GM23338 (cell line): ENCODE data around the gene TRIM63. TPM values are rescaled to one million over a fixed set of nuclear protein-coding genes. Genes with fewer than 3 reads are reported as not detected.

Experiments used
- ATAC-seq: fragments of 200-7000 bp; cut with Tn5 transposase; 3 replicates; pipeline ENCODE4 v1.9.1; 2020
- DNase-seq: peaks from one replicate; pipeline ENCODE4 v3.0.0-alpha.2; 2015; ENCODE audit warnings: low spot score
- H2AFZ ChIP-seq: fragments of 200-600 bp; sonication (generic); 2 replicates; pipeline ENCODE4 v1.8.0; 2016; ENCODE audit warnings: antibody characterized with exemption, mild to moderate bottlenecking, moderate library complexity
- H3F3A ChIP-seq: fragments of 200-600 bp; sonication (generic); replicated peaks from 2 replicates; pipeline ENCODE4 v1.8.0; 2017; ENCODE audit warnings: antibody characterized with exemption, mixed run types, low read depth
- H3K27ac ChIP-seq: fragments of 200-600 bp; sonication (generic); 2 replicates; pipeline ENCODE4 v1.6.1; 2016; ENCODE audit warnings: low read depth
- H3K27me3 ChIP-seq: fragments of 200-600 bp; sonication (generic); 2 replicates; pipeline ENCODE4 v1.8.0; 2016; ENCODE audit warnings: mild to moderate bottlenecking, mixed run types, moderate library complexity; ENCODE audit not compliant: insufficient read depth
- H3K36me3 ChIP-seq: fragments of 200-600 bp; sonication (generic); 2 replicates; pipeline ENCODE4 v1.8.0; 2016; ENCODE audit warnings: mild to moderate bottlenecking; ENCODE audit not compliant: insufficient read depth
- H3K4me1 ChIP-seq: fragments of 200-600 bp; sonication (generic); 2 replicates; pipeline ENCODE4 v1.8.0; 2016; ENCODE audit warnings: mild to moderate bottlenecking, moderate library complexity; ENCODE audit not compliant: insufficient read depth
- H3K4me2 ChIP-seq: fragments of 200-600 bp; sonication (generic); 2 replicates; pipeline ENCODE4 v1.7.1; 2017; ENCODE audit warnings: mixed run types
- H3K4me3 ChIP-seq: fragments of 200-600 bp; sonication (generic); 2 replicates; pipeline ENCODE4 v1.6.1; 2016; ENCODE audit warnings: mixed run types
- H3K79me2 ChIP-seq: fragments of 200-600 bp; sonication (generic); replicated peaks from 2 replicates; pipeline ENCODE4 v1.8.0; 2017; ENCODE audit warnings: mild to moderate bottlenecking; ENCODE audit not compliant: insufficient read depth
- H3K9me2 ChIP-seq: fragments of 200-600 bp; sonication (generic); 2 replicates; pipeline ENCODE4 v1.8.0; 2017; ENCODE audit not compliant: insufficient read depth
- H4K20me1 ChIP-seq: fragments of 200-600 bp; sonication (generic); replicated peaks from 2 replicates; pipeline ENCODE4 v1.8.0; 2017; ENCODE audit warnings: mild to moderate bottlenecking; ENCODE audit not compliant: insufficient read depth
- H3K27ac Mint-ChIP-seq: 2 replicates; pipeline ENCODE4 v1.8.0; 2020; ENCODE audit warnings: inconsistent platforms, mild to moderate bottlenecking, moderate library complexity, mixed read lengths
- H3K27me3 Mint-ChIP-seq: 3 replicates; pipeline ENCODE4 v1.8.0; 2022; ENCODE audit warnings: low read depth, mild to moderate bottlenecking, moderate library complexity, mixed read lengths, inconsistent platforms; ENCODE audit not compliant: insufficient read depth, poor library complexity
- H3K36me3 Mint-ChIP-seq: 3 replicates; pipeline ENCODE4 v1.8.0; 2021; ENCODE audit warnings: low read depth, mild to moderate bottlenecking, inconsistent platforms, moderate library complexity, mixed read lengths
- H3K4me1 Mint-ChIP-seq: 3 replicates; pipeline ENCODE4 v1.8.0; 2020; ENCODE audit warnings: mild to moderate bottlenecking, inconsistent platforms, mixed read lengths
- H3K4me3 Mint-ChIP-seq: 3 replicates; pipeline ENCODE4 v1.8.0; 2021; ENCODE audit warnings: moderate library complexity, mild to moderate bottlenecking, inconsistent platforms, mixed read lengths
- H3K9me3 Mint-ChIP-seq: 3 replicates; pipeline ENCODE4 v1.8.0; 2020; ENCODE audit warnings: moderate library complexity, mild to moderate bottlenecking, inconsistent platforms, mixed read lengths
- ETS1 ChIP-seq: IDR thresholded peaks from 2 replicates; pipeline ENCODE4 v1.6.1; 2016; ENCODE audit warnings: antibody characterized with exemption
- EZH2 ChIP-seq: fragments of 200-600 bp; sonication (generic); IDR thresholded peaks from one replicate; pipeline ENCODE4 v1.8.0; 2017; ENCODE audit warnings: antibody characterized with exemption, mild to moderate bottlenecking, low read depth; ENCODE audit not compliant: unreplicated experiment
- EZH2phosphoT487 ChIP-seq: fragments of 200-600 bp; sonication (generic); IDR thresholded peaks from one replicate; pipeline ENCODE4 v1.8.1; 2018; ENCODE audit warnings: antibody characterized with exemption; ENCODE audit not compliant: unreplicated experiment
- JUNB ChIP-seq: IDR thresholded peaks from one replicate; pipeline ENCODE4 v1.6.1; 2016; ENCODE audit warnings: antibody characterized with exemption; ENCODE audit not compliant: unreplicated experiment
- NANOG ChIP-seq: IDR thresholded peaks from 2 replicates; pipeline ENCODE4 v1.6.1; 2016; ENCODE audit warnings: antibody characterized with exemption, borderline replicate concordance
- POLR2AphosphoS5 ChIP-seq: IDR thresholded peaks from 2 replicates; pipeline ENCODE4 v1.6.1; 2016; ENCODE audit warnings: antibody characterized with exemption, low read depth
- ZNF114 ChIP-seq: fragments of 250-450 bp; sonication (Bioruptor Pico); IDR thresholded peaks from 2 replicates; pipeline ENCODE4 v1.5.0; 2020; ENCODE audit warnings: mild to moderate bottlenecking, moderate library complexity
- ZNF331 ChIP-seq: fragments of 250-450 bp; sonication (Bioruptor Pico); IDR thresholded peaks from 2 replicates; pipeline ENCODE4 v1.5.0; 2020; ENCODE audit warnings: low read depth, mild to moderate bottlenecking, moderate library complexity
- ZNF462 ChIP-seq: fragments of 250-450 bp; sonication (Bioruptor Pico); IDR thresholded peaks from 2 replicates; pipeline ENCODE4 v1.5.0; 2020; ENCODE audit warnings: mild to moderate bottlenecking, moderate library complexity
- polyA plus RNA-seq: library from polyadenylated mRNA; unstranded; fragments of >200 nt; fragmentation: Nextera tagmentation; extraction: Ambion mirVana; gene quantifications from 2 replicates; pipeline ENCODE4 v1.2.1, GENCODE V29; 2016
- total RNA-seq: library from RNA; depleted of rRNA; stranded (reverse); fragments of >200 nt; shearing (Covaris generic); gene quantifications from 2 replicates; pipeline ENCODE4 v1.2.3, GENCODE V29; 2014

Gene TRIM63
- total and polyA plus RNA-seq, 2 experiments from 2014 or later, result 0.17 TPM; not detected in 1

- TF ChIP-seq ZNF462 (CRISPR knock-in tag), result no peak
- TF ChIP-seq ZNF331, result no peak
- TF ChIP-seq EZH2phosphoT487, result no peak
- TF ChIP-seq NANOG, result no peak
- TF ChIP-seq ZNF114, result no peak
These were observed 51.0 kb downstream of the TRIM63 start (continued) for GRCh38 chr1:26016258-26016952.

GRCh38 chr1:26015358-26015757, 52.1 kb downstream of the TRIM63 start:
- ATAC-seq, result no peak
- Histone ChIP-seq H4K20me1 (no peaks in the 10 kb centered on the region), H3K4me1 (peaks cover 8% of the 10 kb centered on the region), H2AFZ (no peak overlapping the region), H3K79me2 (no peaks in the 10 kb centered on the region), H3K9me2 (no peaks in the 10 kb centered on the region), H3K4me3 (no peak overlapping the region), H3K36me3 (no peaks in the 10 kb centered on the region), H3K4me2 (no peak overlapping the region), H3K27me3 (no peaks in the 10 kb centered on the region), H3K27ac (no peak overlapping the region), H3F3A (0 out of 2 replicates have a peak, but pooled peaks cover 5% of the 10 kb centered on the region)
- Mint-ChIP-seq H3K27me3 (peaks cover 15% of the 10 kb centered on the region), H3K36me3 (no peaks in the 10 kb centered on the region), H3K4me1 (peaks cover 27% of the 10 kb centered on the region), H3K4me3 (no peak overlapping the region), H3K9me3 (no peaks in the 10 kb centered on the region), H3K27ac (no peak overlapping the region)
- no peak for DNase-seq
- TF ChIP-seq ZNF331, result no peak
- TF ChIP-seq EZH2, result no peak
- TF ChIP-seq ZNF462 (CRISPR knock-in tag), result no peak
- TF ChIP-seq POLR2AphosphoS5, result no peak
- TF ChIP-seq ETS1, result no peak
- TF ChIP-seq JUNB, result no peak
- no peak for TF ChIP-seq ZNF114
